DOHH2 (cell line): Measurements from ENCODE around the gene SMC3.

ENCODE experiments used
- EZH2phosphoT487 ChIP-seq: fragments of 200-600 bp; sonication (generic); IDR thresholded peaks from 2 replicates; pipeline ENCODE4 v1.6.1; 2017; ENCODE audit warnings: borderline replicate concordance, mild to moderate bottlenecking, antibody characterized with exemption, low read length, moderate library complexity, mixed read lengths
- TF ChIP-seq, protein P1 (sequence below): fragments of 200-600 bp; sonication (generic); IDR thresholded peaks from one replicate; pipeline ENCODE4 v1.5.1; 2014; ENCODE audit warnings: antibody characterized with exemption, mild to moderate bottlenecking, low read depth, low read length; ENCODE audit not compliant: poor library complexity, severe bottlenecking

DNA sequence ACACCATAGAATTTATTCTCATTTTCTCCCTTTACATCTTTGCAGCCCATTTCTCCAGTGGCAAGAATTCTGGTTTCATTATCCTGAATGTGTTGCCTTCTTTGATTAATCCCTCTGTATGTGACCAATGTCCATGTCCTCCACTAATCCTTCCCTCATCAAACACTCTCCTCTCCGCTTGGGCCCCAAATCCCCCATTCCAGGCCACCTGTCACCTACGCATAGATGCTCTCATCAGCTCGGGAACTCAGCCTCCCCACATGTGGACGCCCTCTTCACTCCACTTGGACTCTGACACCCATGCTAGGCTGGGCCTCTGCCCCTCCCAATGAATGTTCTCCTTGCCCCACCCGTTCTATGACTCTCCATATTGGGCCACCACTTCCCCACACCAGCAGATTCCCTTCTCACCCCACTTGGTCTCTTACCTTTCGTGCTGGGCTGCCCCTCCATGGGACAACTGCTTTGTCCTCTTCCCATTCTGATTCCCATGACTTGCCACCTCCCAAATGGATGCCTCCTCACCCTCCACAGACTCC is 57.9 kb downstream of the SMC3 start:
- TF ChIP-seq, protein P1, sequence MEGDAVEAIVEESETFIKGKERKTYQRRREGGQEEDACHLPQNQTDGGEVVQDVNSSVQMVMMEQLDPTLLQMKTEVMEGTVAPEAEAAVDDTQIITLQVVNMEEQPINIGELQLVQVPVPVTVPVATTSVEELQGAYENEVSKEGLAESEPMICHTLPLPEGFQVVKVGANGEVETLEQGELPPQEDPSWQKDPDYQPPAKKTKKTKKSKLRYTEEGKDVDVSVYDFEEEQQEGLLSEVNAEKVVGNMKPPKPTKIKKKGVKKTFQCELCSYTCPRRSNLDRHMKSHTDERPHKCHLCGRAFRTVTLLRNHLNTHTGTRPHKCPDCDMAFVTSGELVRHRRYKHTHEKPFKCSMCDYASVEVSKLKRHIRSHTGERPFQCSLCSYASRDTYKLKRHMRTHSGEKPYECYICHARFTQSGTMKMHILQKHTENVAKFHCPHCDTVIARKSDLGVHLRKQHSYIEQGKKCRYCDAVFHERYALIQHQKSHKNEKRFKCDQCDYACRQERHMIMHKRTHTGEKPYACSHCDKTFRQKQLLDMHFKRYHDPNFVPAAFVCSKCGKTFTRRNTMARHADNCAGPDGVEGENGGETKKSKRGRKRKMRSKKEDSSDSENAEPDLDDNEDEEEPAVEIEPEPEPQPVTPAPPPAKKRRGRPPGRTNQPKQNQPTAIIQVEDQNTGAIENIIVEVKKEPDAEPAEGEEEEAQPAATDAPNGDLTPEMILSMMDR = no peak
- no peak for TF ChIP-seq EZH2phosphoT487
